ENCODE results near the gene TGM6. TPM values are rescaled to one million over a fixed set of nuclear protein-coding genes. Genes with fewer than 3 reads are reported as not detected.
A peak's percentile ranks its signal among the peaks of the same experiment; 100 is the strongest.

The TGM6 gene
- total RNA-seq, 1 experiment from 2014 or later, result not detected

- Histone ChIP-seq H3K9me3 (ENCODE audit: low read length) (no peaks in the 10 kb centered on the region), H3K9ac (ENCODE audit: low read length) (no peak overlapping the region), H3K27ac (ENCODE audit: low read length) (no peak overlapping the region), H3K79me2 (ENCODE audit: low read length) (peaks cover 61% of the 10 kb centered on the region), H3K27me3 (ENCODE audit: low read length) (no peaks in the 10 kb centered on the region), H3F3A (ENCODE audit: low read length, unreplicated experiment) (no peaks in the 10 kb centered on the region), H3K4me1 (ENCODE audit: insufficient read depth, low read length) (peaks cover 20% of the 10 kb centered on the region), H2AFZ (ENCODE audit: low read length) (no peak overlapping the region), H3K4me3 (ENCODE audit: low read length) (no peak overlapping the region; the same call in 1 of the 2 replicates), H4K20me1 (ENCODE audit: low read length) (peaks cover 67% of the 10 kb centered on the region), H3K9me2 (replicated peaks; ENCODE audit: low read length) (no peaks in the 10 kb centered on the region), H3K36me3 (ENCODE audit: low read depth, low read length) (peaks cover 71% of the 10 kb centered on the region), H3K4me2 (ENCODE audit: low read length) (peak overlapping the region; percentile 96)
- ATAC-seq, result no peak
- no peak for DNase-seq
- POLR2A ChIA-PET (ENCODE audit: unreplicated experiment), result interaction anchor here (0.6 kb wide), 1 partner anchor 249 kb away, joined by 3 read pairs; no protein-coding TSS in a partner anchor
- BruUV-seq (replicated peaks), result no TSS peak
- intact Hi-C loops (cut with micrococcal nuclease), result no loop called here
- TF ChIP-seq EZH2phosphoT487 (IDR thresholded peaks at IDR 0.05; ENCODE audit: borderline replicate concordance, low read length), result no peak
- no peak for TF ChIP-seq EZH2 (IDR thresholded peaks at IDR 0.05; ENCODE audit: low read length, unreplicated experiment)
- TF ChIP-seq CTCF (conservative IDR thresholded peaks at IDR 0.05; ENCODE audit: low read depth, low read length), result no peak
- CTCF ChIA-PET, result no interaction called here
Observed at GRCh38 chr20:2467412-2467811, 86.7 kb downstream of the TGM6 start.

GRCh38 chr20:2468581-2469407 is 88.1 kb downstream of the TGM6 start:
- H3K9me3 ChIP-seq (ENCODE audit: low read length), result no peaks in the 10 kb centered on the region
- no peak for ATAC-seq
- no peak overlapping the region for H2AFZ ChIP-seq (ENCODE audit: low read length)
- intact Hi-C loops (cut with micrococcal nuclease), result no loop called here
- CTCF ChIA-PET, result interaction anchor here (0.6 kb wide), 1 partner anchor 500 kb away, joined by 3 read pairs; no protein-coding TSS in a partner anchor
- no peaks in the 10 kb centered on the region for H3F3A ChIP-seq (ENCODE audit: low read length, unreplicated experiment)
- peaks cover 20% of the 10 kb centered on the region for H3K4me1 ChIP-seq (ENCODE audit: insufficient read depth, low read length)
- no peak for DNase-seq
- H4K20me1 ChIP-seq (ENCODE audit: low read length), result peaks cover 55% of the 10 kb centered on the region
- H3K4me2 ChIP-seq (ENCODE audit: low read length), result peak overlapping the region; percentile 96
- peak overlapping the region; percentile 99 for H3K4me3 ChIP-seq (ENCODE audit: low read length)
- TF ChIP-seq EZH2phosphoT487 (IDR thresholded peaks at IDR 0.05; ENCODE audit: borderline replicate concordance, low read length) (no peak), EZH2 (IDR thresholded peaks at IDR 0.05; ENCODE audit: low read length, unreplicated experiment) (no peak), CTCF (conservative IDR thresholded peaks at IDR 0.05; ENCODE audit: low read depth, low read length) (no peak)
- H3K79me2 ChIP-seq (ENCODE audit: low read length), result peaks cover 61% of the 10 kb centered on the region
- no TSS peak for BruUV-seq (replicated peaks)
- no peaks in the 10 kb centered on the region for H3K9me2 ChIP-seq (replicated peaks; ENCODE audit: low read length)
- peaks cover 57% of the 10 kb centered on the region for H3K36me3 ChIP-seq (ENCODE audit: low read depth, low read length)
- POLR2A ChIA-PET (ENCODE audit: unreplicated experiment), result no interaction called here
- no peak overlapping the region for H3K27ac ChIP-seq (ENCODE audit: low read length)
- H3K9ac ChIP-seq (ENCODE audit: low read length), result peak overlapping the region; percentile 99
- H3K27me3 ChIP-seq (ENCODE audit: low read length), result no peaks in the 10 kb centered on the region
